Measurements from ENCODE around the gene LRCH4. TPM values are rescaled to one million over a fixed set of nuclear protein-coding genes. Genes with fewer than 3 reads are reported as not detected.
A peak's percentile ranks its signal among the peaks of the same experiment; 100 is the strongest.

The LRCH4 gene
- polyA plus RNA-seq, 3 donors from 2014 or later = 78.9 to 125 (median 90.4) TPM

GRCh38 chr7:100573691-100574361, 12.1 kb downstream of the LRCH4 start, which contains the start of gene SAP25:
Gene SAP25, minus strand, starts transcription at chr7:100573900. Its CDS starts 158 bp downstream, at chr7:100573742.
- H3K27ac Mint-ChIP-seq = no peak within 1 kb of the TSS
- DNase-seq = no peak
- peaks cover 8 to 21% of the 10 kb centered on the region in 2 donors for H3K4me1 Mint-ChIP-seq
- H3K4me3 Mint-ChIP-seq = no peak within 1 kb of the TSS
- H3K27me3 Mint-ChIP-seq (ENCODE audit: low read depth in 3 of 3) = peaks cover 2 to 25% (median 7%) of the 10 kb centered on the region in 3 donors
- no peaks in the 10 kb centered on the region for H3K9me3 Mint-ChIP-seq
- peaks cover 0 to 3% (median 0%) of the 10 kb centered on the region in 3 donors for H3K36me3 Mint-ChIP-seq

- H3K36me3 Mint-ChIP-seq = peaks cover 0 to 3% (median 0%) of the 10 kb centered on the region in 3 donors
- DNase-seq = no peak
- H3K27ac Mint-ChIP-seq = no peak overlapping the region
- peaks cover 2 to 26% (median 10%) of the 10 kb centered on the region in 3 donors for H3K27me3 Mint-ChIP-seq (ENCODE audit: low read depth in 3 of 3)
- H3K4me1 Mint-ChIP-seq = peaks cover 13 to 26% of the 10 kb centered on the region in 2 donors
- H3K9me3 Mint-ChIP-seq = no peaks in the 10 kb centered on the region
- H3K4me3 Mint-ChIP-seq = no peak overlapping the region
Measured at GRCh38 chr7:100572949-100573675, 12.8 kb downstream of the LRCH4 start.

- Mint-ChIP-seq H3K4me1 (peaks cover 20 to 33% of the 10 kb centered on the region in 2 donors), H3K4me3 (peak overlapping the region in 1 of 5 donors; percentile 18)
Measured at GRCh38 chr7:100572281-100572948, 13.5 kb downstream of the LRCH4 start.

GRCh38 chr7:100571829-100572116, 14.2 kb downstream of the LRCH4 start:
- DNase-seq = no peak
- peak overlapping the region in 2 of 5 donors; percentile 18 to 30 for H3K4me3 Mint-ChIP-seq
- H3K27ac Mint-ChIP-seq = peak overlapping the region in 1 of 6 donors; percentile 28
- H3K9me3 Mint-ChIP-seq = no peaks in the 10 kb centered on the region
- peaks cover 0 to 3% (median 0%) of the 10 kb centered on the region in 3 donors for H3K36me3 Mint-ChIP-seq
- H3K4me1 Mint-ChIP-seq = peaks cover 21 to 33% of the 10 kb centered on the region in 2 donors
- H3K27me3 Mint-ChIP-seq (ENCODE audit: low read depth in 3 of 3) = peaks cover 2 to 28% (median 10%) of the 10 kb centered on the region in 3 donors

More at GRCh38 chr7:100572281-100572948, 13.5 kb downstream of the LRCH4 start:
- H3K9me3 Mint-ChIP-seq = no peaks in the 10 kb centered on the region
- H3K27ac Mint-ChIP-seq = no peak overlapping the region
- DNase-seq = no peak
- H3K36me3 Mint-ChIP-seq = peaks cover 0 to 3% (median 0%) of the 10 kb centered on the region in 3 donors
- peaks cover 2 to 28% (median 10%) of the 10 kb centered on the region in 3 donors for H3K27me3 Mint-ChIP-seq (ENCODE audit: low read depth in 3 of 3)

- no peak for DNase-seq
- Mint-ChIP-seq H3K9me3 (no peaks in the 10 kb centered on the region), H3K27ac (peak overlapping the region in 1 of 6 donors; percentile 30), H3K4me3 (peak overlapping the region in 4 of 5 donors; percentile 13 to 67 (median 26)), H3K36me3 (peaks cover 0 to 3% (median 0%) of the 10 kb centered on the region in 3 donors), H3K4me1 (peaks cover 21 to 33% of the 10 kb centered on the region in 2 donors), H3K27me3 (ENCODE audit: low read depth in 3 of 3) (peaks cover 2 to 25% (median 10%) of the 10 kb centered on the region in 3 donors)
Measured at GRCh38 chr7:100570954-100571828, 14.7 kb downstream of the LRCH4 start.

GRCh38 chr7:100568896-100569844, 16.8 kb downstream of the LRCH4 start:
- H3K27me3 Mint-ChIP-seq (ENCODE audit: low read depth in 3 of 3) = peaks cover 2 to 22% (median 8%) of the 10 kb centered on the region in 3 donors
- DNase-seq = peak; percentile 51 to 57 (median 56)

GRCh38 chr7:100568176-100568895, 17.6 kb downstream of the LRCH4 start:
- Mint-ChIP-seq H3K27ac (peak overlapping the region in 5 of 6 donors; percentile 51 to 78 (median 70)), H3K27me3 (ENCODE audit: low read depth in 3 of 3) (peaks cover 2 to 22% (median 8%) of the 10 kb centered on the region in 3 donors), H3K36me3 (peaks cover 0 to 7% (median 4%) of the 10 kb centered on the region in 3 donors), H3K4me1 (peaks cover 27 to 35% of the 10 kb centered on the region in 2 donors), H3K9me3 (no peaks in the 10 kb centered on the region), H3K4me3 (peak overlapping the region in 2 of 5 donors; percentile 22 to 41)
- DNase-seq = no peak

More at GRCh38 chr7:100568896-100569844, 16.8 kb downstream of the LRCH4 start:
- H3K27ac Mint-ChIP-seq = peak overlapping the region; percentile 51 to 82 (median 70)
- peak overlapping the region; percentile 41 to 77 (median 63) for H3K4me3 Mint-ChIP-seq
- H3K36me3 Mint-ChIP-seq = peaks cover 0 to 3% (median 0%) of the 10 kb centered on the region in 3 donors
- no peaks in the 10 kb centered on the region for H3K9me3 Mint-ChIP-seq
- peaks cover 21 to 33% of the 10 kb centered on the region in 2 donors for H3K4me1 Mint-ChIP-seq

- peaks cover 2 to 22% (median 8%) of the 10 kb centered on the region in 3 donors for H3K27me3 Mint-ChIP-seq (ENCODE audit: low read depth in 3 of 3)
- H3K4me3 Mint-ChIP-seq = peak overlapping the region in 1 of 5 donors; percentile 6
- no peak for DNase-seq
- peaks cover 0 to 9% (median 4%) of the 10 kb centered on the region in 3 donors for H3K36me3 Mint-ChIP-seq
- H3K4me1 Mint-ChIP-seq = peaks cover 27 to 35% of the 10 kb centered on the region in 2 donors
- H3K9me3 Mint-ChIP-seq = no peaks in the 10 kb centered on the region
- peak overlapping the region in 5 of 6 donors; percentile 62 to 78 (median 74) for H3K27ac Mint-ChIP-seq
Measured at GRCh38 chr7:100567751-100568175, 18.2 kb downstream of the LRCH4 start.

- no peak for DNase-seq
- peaks cover 27 to 35% of the 10 kb centered on the region in 2 donors for H3K4me1 Mint-ChIP-seq
- H3K9me3 Mint-ChIP-seq = no peaks in the 10 kb centered on the region
- H3K4me3 Mint-ChIP-seq = no peak overlapping the region
- peak overlapping the region in 5 of 6 donors; percentile 62 to 78 (median 74) for H3K27ac Mint-ChIP-seq
- peaks cover 0 to 10% (median 4%) of the 10 kb centered on the region in 3 donors for H3K36me3 Mint-ChIP-seq
- H3K27me3 Mint-ChIP-seq (ENCODE audit: low read depth in 3 of 3) = peaks cover 2 to 22% (median 8%) of the 10 kb centered on the region in 3 donors
Measured at GRCh38 chr7:100567031-100567730, 18.7 kb downstream of the LRCH4 start.

GRCh38 chr7:100566018-100566531, 19.9 kb downstream of the LRCH4 start:
- Mint-ChIP-seq H3K4me3 (no peak overlapping the region), H3K9me3 (no peaks in the 10 kb centered on the region), H3K4me1 (peaks cover 27 to 28% of the 10 kb centered on the region in 2 donors), H3K27ac (peak overlapping the region in 1 of 6 donors; percentile 6), H3K27me3 (ENCODE audit: low read depth in 3 of 3) (peaks cover 2 to 17% (median 8%) of the 10 kb centered on the region in 3 donors), H3K36me3 (peaks cover 0 to 7% (median 4%) of the 10 kb centered on the region in 3 donors)
- DNase-seq = no peak
